Measurements from ENCODE around the gene OTUD5.
A peak's percentile ranks its signal among the peaks of the same experiment; 100 is the strongest.
"Not testable (repeated sequence)": the region's sequence is repeated elsewhere in the genome, so short reads cannot be mapped to it uniquely, and the experiment has no call there.

OTUD5 gene, protein sequence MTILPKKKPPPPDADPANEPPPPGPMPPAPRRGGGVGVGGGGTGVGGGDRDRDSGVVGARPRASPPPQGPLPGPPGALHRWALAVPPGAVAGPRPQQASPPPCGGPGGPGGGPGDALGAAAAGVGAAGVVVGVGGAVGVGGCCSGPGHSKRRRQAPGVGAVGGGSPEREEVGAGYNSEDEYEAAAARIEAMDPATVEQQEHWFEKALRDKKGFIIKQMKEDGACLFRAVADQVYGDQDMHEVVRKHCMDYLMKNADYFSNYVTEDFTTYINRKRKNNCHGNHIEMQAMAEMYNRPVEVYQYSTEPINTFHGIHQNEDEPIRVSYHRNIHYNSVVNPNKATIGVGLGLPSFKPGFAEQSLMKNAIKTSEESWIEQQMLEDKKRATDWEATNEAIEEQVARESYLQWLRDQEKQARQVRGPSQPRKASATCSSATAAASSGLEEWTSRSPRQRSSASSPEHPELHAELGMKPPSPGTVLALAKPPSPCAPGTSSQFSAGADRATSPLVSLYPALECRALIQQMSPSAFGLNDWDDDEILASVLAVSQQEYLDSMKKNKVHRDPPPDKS

GRCh38 chrX:48957477-48957826 lies at the start of gene OTUD5:
Gene OTUD5 (minus strand): TSS chrX:48957607. CDS start chrX:48957570, 37 bp downstream.
- DNase-seq, result peak; percentile 88

DNA sequence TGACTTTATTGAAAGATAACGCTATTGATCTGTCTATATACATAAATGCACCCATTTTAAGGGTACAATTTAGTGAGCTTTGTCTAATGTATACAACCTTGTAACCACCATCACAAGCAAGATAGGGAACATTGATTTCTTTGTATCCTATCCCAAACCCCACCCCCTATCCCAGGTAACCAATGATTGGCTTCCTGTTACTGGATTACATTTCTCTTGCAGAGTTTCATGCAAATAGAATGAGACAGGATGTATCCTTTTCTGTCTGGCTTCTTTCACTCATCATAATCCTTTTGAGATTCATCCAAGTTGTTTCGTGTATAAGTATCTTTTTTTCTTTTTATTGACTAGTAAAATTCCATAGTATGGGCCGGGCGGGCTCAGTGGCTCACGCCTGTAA lies 46.3 kb upstream of the OTUD5 start:
- no peak for DNase-seq

- peak; percentile 96 for DNase-seq
Measured at GRCh38 chrX:49002091-49002935, 44.9 kb upstream of the OTUD5 start, which contains the start of gene GRIPAP1. Gene GRIPAP1 (minus strand): TSS chrX:49002264. CDS start chrX:49002229, 35 bp downstream.

GRCh38 chrX:49001521-49002090 lies 44.2 kb upstream of the OTUD5 start:
- peak; percentile 81 for DNase-seq

DNA sequence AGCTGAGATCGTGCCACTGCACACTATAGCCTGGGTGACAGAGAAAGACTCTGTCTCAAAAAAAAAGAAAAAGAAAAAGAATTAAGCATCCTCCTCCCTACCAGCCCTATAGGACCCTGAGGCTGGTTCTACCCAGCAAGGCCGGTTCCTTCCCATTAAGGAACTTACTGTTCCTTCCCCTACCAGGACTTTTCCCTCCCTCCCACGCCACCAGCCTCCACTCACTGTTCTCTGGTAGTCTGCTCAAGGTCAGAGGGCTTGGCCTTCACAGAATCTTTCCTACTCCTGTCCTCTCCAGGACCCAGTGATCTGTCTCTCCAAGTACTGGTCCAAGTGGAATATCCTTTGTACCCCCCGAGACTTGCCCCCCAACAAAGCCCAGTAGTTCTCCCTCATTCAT lies 43.2 kb upstream of the OTUD5 start:
- no peak for DNase-seq

GRCh38 chrX:48999030-48999429 lies 41.6 kb upstream of the OTUD5 start:
- no peak for DNase-seq

- DNase-seq, result no peak
Measured at GRCh38 chrX:48998391-48998790, 41.0 kb upstream of the OTUD5 start.

GRCh38 chrX:48997865-48998264 lies 40.5 kb upstream of the OTUD5 start:
- no peak for DNase-seq

DNA sequence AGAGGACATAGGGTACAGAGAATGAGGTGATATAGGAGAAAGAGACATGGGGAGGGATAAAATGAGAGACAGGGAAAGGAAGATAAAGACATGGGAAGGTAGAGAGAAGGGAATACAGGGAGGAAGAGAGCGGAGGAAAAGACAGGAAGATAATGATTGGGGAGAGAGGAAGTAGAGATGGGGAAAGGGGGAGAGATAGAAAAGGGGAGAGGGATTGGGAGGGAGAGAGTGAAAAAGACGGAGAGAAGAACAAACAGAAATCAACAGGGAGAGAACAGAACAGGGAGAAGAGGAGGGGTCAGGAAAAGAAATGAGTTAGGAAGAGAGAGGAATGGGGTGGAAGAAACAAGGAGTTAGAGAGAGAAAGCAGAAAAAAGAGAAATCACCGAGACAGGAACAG lies 40.0 kb upstream of the OTUD5 start:
- DNase-seq, result no peak

DNA sequence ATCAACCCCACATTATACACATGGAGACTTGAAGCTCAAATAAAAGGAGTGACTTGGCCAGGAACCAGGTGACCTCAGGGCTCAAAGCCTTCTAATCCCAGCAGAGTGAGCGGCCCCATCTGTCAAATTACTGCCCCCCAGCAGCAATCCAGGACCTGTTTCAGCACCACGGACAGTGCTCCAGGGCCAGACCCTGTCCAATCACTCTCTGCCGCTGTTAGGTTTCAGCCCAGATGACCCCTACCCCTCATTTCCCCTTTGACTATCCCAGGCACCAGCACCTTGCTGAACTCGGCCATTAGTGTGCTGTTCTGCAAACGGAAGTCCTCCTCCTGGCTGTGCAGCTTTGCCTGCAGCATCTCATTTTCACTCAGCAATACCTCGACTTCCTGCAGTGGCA lies 39.6 kb upstream of the OTUD5 start:
- no peak for DNase-seq

GRCh38 chrX:48992341-48992740 lies 34.9 kb upstream of the OTUD5 start:
- DNase-seq, result no peak

- DNase-seq, result no peak
Measured at GRCh38 chrX:48989483-48989882, 32.1 kb upstream of the OTUD5 start.

GRCh38 chrX:48983896-48984295 lies 26.5 kb upstream of the OTUD5 start:
- DNase-seq, result no peak

DNA sequence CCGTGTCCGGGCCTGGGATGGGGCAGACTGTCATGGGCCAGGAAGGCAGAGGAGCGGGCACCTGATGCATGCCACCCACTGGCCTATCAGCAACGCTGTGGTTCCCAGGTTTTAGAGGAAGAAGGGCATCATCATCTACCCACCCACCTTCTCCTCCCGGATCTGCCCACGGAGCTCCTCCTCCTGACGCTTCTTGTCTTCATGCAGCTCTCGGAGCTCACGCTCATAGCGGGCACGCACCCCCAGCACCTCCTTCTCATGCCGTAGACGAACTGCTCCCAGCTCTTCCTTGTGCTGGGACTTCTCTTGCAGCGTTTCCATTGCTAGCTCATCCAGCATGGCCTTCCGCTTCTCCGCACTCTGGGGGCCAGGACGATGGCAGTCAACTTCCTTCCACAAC lies 25.7 kb upstream of the OTUD5 start:
- DNase-seq, result no peak

GRCh38 chrX:48981178-48981577 lies 23.8 kb upstream of the OTUD5 start:
- no peak for DNase-seq

DNA sequence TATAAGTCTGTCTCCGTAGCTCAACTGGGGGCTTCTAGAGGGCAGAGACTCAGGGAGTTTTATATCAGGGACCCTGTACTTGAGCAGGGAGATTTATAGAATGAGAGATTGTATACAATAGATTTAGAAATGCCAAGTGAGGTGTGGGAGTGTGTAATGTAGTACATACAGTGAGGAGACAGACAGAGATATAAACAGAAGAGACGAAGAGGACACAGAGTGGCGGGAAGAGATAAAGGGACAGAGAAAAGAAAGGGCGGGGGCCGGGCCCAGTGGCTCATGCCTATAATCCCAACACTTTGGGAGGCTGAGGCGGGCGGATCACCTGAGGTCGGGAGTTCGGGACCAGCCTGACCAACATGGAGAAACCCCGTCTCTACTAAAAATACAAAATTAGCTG lies 22.9 kb upstream of the OTUD5 start:
- not testable (repeated sequence) for DNase-seq

- DNase-seq, result no peak
Measured at GRCh38 chrX:48978226-48978625, 20.8 kb upstream of the OTUD5 start.

DNA sequence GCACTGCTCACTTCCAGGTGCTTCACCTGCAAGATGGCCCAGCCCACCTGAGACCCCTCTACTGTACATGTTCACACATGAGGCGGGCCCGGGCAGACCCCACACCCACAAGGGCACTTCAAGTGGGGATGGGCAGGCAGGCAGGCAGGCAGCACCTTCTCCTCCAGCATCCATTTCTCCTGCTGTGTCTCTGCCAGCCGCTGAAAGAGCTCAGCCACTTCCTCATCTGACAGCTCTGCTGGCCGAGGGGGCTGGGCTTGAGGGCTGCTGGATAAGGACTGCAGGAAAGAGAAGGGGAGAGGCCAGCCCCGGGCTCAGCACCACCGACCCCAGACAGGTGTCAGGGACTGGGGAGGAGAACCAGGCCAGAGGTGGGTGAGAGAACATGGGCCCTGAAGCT lies 18.7 kb upstream of the OTUD5 start:
- DNase-seq, result no peak

DNA sequence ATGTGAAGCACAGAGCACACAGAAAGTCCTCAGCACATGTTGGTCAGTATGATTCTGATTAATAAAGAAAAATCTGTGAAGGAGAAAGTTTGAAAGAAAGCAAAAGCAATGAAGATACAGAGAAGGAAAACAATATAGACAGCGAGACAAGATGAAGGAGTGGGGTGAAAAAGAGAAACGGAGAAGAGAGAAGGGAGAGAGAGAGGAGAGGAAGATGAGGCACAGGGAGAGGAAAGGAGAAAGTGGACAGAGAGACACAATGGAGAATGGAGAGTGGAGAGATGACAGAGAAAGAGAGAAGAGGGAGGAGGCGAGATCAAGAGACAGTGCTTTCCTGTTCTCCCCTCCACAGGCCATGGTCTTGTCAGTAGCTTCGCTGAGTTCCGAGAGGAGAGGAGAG lies 18.1 kb upstream of the OTUD5 start:
- no peak for DNase-seq

DNA sequence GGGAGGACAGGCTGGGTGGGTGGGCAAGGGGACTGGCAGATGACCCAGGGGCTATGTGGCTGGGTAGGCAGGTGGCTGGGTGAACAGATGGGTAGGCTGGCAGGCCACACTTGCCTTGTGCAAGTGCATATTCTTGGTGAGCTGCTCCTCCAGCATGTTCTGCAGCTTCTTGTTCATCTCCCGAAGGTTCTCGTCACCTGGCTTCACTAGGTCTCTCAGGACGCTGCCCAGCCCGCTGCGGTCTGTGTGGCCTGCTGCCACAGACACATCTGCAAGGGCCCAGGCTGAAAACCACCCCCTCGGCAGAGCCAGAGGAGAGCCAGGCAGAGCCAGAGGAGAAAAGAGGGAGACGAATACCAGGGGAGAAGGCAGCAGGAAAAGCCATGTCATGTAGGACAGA lies 17.6 kb upstream of the OTUD5 start:
- no peak for DNase-seq

DNA sequence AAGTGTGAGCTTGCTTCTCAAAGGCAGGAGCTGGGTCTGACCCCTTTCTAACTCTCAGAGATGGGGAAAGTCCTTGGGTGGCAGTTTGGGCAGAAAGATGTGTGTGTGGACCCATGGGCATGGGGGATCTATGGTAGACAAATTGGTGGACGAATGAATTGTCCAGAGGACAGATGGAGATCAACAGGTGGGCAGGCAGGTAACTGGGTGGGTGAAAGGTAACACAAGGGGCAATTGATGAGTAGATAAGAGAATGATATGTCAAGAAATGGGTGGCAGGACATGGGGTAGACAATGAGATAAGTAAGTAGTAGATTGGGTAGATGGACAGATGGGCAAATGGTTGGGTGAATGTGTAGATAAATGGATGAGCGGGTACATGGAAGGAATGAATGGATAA lies 17.2 kb upstream of the OTUD5 start:
- no peak for DNase-seq

GRCh38 chrX:48974033-48974432 lies 16.6 kb upstream of the OTUD5 start:
- no peak for DNase-seq
